HG03064 (cell line): ENCODE results near the gene PSMC3.

Source experiments
- ATAC-seq: cut with Tn5 transposase; IDR thresholded peaks from one replicate; pipeline ENCODE4 v1.9.1; 2021; ENCODE audit warnings: low read depth; ENCODE audit not compliant: unreplicated experiment

PSMC3 gene

DNA sequence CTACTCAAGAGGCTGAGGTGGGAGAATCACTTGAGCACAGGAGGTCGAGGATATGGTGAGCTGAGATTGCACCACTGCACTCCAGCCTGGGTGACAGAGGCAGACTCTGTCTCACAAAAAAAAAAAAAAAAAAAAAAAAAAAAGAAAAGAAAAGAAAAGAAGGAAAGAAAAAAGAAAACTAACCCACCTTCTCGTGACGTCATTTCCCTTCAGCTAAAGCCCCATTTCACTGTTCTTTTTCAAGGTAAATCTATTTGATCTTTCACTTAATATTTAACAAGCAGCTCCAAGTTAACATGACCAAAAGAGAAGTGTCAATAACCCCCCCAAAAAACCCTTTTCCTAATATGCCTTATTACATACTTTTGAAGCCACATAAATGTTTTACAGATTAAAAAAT, 17.6 kb upstream of the PSMC3 start:
- ATAC-seq: no peak

DNA sequence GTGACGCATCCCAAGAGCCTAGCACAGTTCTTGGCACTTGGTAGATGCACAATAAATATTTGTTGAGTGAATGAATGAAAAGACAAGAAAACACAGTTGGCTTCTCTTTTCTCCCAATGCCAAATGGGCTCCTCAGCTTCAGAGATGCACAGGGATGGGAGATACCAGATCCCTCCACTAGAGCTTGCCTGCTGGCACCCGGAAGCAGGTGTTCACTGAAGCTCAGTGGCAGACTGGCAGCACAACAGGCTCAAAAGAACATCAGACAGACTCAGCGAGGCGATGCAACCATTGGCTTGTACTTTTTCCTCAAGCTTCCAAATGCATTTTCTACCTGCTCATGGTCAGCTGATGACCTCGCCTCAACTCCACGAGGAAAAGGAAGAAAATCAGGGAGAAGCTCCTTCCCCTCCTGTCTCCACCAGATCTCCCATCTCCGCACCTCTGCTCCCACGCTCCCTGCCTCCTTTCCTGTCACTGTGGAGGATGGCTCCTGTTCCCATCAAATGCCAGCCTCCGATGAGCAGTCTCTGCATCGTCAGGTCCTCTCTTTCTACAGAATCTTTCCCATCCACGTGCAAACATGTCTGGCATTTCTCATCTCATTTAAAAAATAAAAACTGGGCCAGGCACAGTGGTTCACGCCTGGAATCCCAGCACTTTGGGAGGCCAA, 16.9 kb upstream of the PSMC3 start:
- no peak for ATAC-seq

DNA sequence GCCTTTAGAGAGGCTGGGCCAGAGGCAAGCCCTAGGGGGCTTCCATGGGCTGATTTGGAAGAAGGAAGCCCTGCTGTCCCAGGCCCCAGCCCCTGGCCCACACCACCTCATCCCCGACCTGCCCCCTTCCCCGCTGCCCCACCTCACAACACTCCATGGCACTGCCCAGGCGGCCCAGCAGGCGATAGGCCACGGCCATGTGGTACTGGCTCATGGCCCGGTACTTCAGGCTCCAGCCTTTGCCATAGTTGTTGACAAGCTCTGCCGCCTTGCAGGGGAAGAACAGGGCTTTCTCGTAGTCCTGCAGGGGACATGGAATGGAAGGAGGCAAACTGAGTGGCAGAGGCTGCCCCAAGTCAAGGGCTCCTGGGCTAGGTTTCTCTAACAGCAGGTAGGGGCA, 16.3 kb upstream of the PSMC3 start:
- ATAC-seq: no peak

DNA sequence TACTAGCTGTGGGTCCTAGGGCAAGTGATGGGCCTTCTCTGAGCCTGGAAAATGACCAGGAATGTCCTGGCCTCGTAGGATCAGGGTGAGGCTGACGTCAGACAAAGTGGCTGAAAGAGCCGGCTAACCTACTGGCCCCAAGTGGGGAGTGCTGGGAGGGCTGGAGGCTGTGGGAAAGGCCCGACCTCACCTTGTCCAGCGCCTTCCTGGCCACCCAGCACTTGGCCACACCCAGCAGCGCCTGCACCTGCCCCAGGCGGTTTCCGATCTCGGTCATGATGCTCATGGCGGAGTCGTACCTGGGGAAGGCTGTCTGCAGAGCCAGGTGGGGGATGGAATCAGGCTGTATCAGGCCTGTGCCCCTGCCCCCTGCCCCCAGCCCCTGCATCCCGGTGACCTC, 15.2 kb upstream of the PSMC3 start:
- ATAC-seq: no peak

DNA sequence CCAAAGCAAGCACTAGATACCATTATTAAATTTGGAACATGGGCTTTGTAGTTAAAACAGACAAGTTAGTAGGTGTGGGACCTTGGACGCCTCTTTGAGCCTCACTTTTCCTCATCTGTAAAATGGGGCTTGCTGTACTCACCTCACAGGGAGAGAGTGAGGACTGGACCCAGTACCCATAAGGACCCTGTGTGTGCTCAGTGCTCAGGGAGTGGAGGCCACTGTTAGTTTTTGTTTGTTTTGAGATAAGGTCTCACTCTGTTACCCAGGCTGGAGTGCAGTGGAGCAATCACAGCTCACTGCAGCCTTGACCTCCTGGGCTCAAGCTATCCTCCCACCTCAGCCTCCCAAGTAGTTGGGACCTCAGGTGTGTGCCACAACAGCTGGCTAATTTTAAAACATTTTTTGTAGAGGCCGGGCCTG, 13.8 kb upstream of the PSMC3 start:
- no peak for ATAC-seq

DNA sequence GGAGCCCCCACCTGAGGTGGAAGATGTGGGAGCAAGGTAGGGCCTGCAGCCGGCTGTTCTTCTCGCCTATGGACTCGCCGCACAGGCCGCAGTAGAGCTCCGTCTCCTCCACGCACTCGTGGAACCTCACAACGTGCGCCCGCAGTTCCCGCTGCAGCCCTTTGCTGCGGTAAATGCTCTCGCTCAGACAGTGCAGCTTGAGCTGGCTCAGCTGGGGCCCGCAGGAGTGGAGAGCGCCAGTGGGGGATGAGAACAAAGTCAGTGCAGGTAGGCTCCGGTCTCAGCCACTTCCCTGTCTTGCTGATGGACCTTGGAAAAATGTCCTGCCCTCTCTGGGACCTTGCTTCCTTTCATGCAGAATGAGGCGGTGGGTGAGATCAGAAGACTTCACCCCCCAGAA, 12.5 kb upstream of the PSMC3 start:
- no peak for ATAC-seq

DNA sequence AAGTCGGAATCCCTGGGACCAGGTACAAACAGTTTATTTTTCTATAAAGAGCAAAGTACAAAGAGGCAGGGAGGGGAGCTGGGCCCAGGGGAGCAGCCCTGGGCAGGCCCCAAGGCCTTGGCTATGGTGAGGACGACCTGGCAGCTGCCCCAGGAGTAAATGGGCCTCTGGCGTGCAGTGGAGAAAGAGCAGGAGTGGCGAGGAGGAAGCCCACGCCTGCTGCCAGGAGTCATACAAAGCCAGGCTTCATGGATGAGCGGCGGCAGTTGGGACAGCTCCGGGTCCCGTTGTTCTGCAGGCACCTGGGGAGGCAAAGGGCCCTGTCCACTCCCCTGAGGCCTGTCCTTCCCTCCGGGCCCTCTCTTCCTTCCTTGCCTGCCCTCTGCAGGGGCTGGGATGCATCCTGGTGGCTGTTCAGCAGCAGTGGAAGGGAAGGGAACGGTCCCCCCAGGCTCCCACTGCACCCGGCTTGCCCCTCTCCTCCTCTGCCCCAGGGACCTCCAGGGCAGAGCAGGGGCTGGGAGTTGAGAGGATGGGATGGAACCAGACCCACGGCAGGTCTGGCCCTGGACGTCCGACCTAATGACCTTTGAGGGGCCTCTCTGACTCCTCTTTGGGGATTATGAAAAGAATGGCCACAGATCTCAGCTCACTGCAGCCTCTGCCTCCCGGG, 11.6 kb upstream of the PSMC3 start:
- no peak for ATAC-seq

DNA sequence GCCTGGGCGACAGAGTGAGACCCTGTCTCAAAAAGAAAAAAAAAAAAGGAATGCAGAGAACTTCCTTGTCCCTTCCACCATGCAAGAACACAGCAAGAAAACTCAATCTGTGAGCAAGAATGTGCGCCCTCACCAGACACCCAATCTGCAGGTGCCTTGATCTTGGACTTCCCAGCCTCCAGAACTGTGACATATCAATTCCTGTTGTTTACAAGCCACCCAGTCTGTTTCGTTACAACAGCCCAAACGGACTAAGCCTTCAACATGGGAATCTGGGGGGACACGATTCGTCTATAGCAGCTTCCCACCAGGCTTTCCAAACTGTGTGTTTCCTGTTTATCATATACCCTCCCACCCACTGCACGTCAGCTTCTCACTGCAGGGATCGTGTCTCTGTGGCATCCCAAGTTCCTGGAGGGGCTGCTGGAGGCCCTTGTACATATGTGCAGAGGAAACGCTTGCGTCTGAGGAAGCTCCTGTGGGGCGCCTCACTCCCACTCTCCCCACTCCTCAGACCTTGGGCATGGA, 11.0 kb upstream of the PSMC3 start:
- ATAC-seq: no peak

DNA sequence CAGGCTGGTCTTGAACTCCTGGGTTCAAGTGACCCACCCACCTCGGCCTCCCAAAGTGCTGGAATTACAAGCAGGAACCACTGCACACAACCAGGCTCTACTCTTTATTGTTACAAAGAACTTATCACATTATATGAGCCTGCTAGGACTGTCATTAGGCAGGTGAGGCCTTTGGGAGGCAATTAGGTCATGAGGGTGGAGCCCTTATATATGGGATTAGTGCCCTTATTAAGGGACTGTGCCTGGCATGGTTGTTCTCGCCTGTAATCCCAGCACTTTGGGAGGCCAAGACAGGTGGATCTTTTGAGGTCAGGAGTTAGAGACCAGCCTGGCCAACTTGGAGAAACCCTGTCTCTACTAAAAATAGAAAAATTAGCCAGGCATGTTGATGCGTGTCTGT, 10.5 kb upstream of the PSMC3 start:
- no peak for ATAC-seq

DNA sequence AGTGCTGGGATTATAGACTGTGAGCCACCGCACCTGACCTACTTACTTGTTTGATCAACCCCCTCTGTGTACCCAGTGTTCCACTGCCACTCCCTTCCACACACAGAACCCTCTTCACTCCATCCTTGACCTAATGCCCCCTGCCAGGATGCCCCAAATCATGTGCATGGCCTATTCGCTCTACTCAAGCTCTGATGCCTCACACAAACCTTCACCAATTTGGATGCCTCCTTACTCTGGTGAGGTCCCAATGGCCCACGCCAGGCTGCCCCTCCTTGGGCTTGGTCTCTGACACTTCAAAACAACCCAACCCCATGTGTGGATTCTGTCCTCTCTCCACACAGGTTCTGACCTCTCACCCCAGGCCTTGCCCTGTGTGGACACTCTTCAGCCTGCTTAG, 9.4 kb upstream of the PSMC3 start:
- no peak for ATAC-seq

DNA sequence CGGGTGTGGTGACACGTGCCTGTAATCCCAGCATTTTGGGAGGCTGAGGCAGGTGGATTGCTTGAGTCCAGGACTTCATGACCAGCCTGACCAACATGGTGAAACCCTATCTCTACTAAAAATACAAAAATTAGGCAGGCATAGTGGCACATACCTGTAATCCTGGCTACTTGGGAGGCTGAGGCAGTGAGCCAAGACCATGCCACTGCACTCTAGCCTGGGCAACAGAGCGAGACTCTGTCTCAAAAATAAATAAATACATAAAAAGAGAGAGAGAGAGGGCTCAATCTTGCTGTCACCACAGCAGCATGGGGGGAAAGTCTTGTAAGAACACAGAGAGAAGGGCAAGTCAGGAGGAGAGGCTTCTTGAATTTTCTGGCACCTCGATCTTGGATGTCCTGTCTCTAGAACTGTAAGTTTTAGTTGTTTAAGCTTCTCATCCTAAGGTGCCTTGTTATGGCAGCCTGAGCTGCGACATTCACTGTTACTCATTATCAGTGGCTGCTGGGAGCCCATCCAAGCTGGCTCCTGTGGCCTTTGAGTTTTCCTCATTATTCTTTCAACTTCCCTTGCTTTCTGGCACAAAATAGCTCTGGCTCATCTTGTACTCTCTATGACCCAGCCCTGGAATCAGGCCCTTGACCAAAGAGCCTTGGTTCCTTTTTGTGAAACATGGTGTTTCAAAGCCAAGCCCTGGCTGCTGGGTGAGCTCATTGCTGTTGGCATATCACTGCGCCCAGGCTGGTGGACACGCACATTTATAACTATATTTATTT, 8.0 kb upstream of the PSMC3 start:
- no peak for ATAC-seq

DNA sequence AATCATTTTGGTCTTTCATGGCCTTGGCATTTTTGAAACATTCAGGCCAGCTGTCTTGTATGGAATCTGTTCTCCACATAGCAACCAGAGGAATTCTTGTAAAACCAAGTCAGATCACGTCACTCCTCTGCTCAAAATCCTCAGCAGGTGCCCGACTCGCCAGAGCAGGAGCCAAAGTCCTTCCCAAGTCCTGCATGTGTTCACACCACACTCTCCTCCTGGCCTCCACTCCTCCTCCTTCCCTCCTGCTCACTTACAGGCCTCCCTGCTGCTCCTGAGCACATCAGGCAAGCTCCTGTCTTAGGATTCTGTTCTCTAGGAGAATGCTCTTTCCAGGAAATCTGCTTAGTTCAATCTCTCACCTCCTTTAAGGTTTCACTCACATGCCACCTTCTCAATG, 6.9 kb upstream of the PSMC3 start:
- no peak for ATAC-seq

DNA sequence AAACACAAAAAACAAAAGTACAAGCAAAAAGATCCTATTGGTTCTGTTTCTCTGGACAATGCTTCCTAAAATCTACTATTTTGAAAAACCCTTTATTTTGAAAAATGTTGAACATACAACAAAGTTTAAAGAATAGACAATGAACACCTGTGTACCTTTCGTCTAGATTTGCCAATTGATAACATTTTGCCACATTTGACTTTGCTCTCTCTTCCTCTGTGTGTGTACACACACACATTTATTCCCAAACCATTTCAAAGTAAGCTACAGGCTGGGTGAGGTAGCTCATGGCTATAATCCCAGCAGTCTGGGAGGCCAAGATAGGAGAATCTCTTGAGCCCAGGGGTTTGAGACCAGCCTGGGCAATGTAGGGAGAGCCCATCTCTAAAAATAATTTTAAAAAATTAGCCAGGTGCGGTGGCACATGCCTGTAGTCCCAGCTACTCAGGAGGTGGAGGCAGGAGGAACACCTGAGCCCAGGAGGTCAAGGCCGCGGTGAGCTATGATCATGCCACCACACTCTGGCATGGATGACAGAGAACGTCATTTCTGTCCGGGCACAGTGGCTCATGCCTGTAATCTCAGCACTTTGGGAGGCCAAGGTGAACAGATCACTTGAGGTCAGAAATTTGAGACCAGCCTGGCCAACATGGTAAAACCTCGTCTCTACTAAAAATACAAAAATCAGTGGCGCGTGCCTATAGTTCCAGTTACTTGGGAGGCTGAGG, 5.3 kb upstream of the PSMC3 start:
- no peak for ATAC-seq

DNA sequence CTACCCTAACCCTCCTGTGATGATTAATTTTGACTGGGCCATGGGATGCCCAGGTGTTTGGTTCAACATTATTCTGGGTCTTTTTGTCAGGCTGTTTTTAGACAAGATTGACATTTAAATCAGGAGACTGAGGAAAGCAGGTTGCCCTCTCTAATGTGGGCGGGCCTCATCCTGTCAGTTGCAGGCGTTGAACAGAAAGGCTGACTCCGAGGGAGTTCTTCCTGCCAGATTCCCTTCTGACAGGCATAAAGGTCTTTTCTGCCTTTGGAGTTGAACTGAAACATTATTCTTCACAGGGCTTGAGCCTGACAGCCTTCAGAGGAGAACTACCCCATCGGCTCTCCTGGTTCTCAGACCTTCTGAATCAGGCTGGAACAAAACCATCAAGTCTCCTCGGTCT, 4.3 kb upstream of the PSMC3 start:
- no peak for ATAC-seq

DNA sequence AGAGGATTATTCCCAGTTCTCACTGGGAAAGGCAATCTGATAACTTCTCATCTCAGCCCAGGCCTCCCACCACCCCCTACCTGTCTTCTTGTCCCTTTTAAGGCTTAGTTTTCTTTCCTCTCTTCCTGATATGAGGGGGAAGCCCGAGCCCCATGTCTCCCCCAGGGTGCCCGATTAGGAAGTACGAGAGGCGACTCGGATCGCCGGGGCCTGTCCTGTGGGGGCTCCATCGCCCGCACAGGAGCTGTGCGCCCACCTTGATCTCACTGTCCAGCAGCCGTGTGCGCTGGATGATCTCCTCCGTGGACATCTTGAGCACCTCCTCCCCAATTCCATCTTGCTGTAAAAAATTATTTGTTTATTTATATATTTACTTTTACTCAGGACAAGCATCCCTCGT, 628 bp downstream of the PSMC3 start:
- no peak for ATAC-seq

DNA sequence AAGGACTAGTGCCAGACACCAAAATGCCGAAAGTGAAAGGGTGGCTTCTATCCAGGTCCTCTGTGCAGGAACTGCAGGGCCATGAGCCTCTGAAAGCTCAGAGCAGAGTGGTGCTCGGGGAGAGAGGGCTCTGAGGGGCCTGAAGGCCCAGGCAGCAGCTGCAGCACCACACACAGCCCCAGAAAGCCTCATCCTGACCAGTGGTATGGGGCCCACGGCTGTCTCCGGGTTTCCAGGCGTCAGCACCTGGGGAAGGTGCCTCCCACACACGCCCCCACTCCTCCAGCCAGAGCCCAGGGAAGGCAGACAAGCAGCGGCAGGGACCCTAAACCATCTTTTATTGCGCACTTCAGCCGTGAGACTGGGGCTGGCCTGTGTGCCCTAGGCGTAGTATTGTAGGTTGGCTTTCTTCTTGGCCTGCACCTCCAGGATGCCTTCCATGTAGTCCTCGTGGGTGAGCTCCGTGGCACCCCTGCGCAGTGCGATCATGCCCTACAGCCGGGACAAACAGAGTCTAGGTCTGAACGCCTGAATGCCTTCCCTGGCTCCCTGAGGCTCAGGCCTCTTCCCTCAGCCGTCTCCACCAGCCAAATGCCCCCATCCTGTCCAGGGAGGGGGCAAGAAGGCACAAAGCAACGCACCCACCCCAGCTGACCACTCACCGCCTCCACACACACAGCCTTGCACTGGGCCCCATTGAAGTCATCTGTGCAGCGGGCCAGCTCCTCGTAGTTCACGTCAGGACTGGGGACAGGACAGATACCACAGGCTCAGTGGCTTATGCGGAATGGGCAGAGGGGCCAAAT, 7.6 kb downstream of the PSMC3 start:
- no peak for ATAC-seq

DNA sequence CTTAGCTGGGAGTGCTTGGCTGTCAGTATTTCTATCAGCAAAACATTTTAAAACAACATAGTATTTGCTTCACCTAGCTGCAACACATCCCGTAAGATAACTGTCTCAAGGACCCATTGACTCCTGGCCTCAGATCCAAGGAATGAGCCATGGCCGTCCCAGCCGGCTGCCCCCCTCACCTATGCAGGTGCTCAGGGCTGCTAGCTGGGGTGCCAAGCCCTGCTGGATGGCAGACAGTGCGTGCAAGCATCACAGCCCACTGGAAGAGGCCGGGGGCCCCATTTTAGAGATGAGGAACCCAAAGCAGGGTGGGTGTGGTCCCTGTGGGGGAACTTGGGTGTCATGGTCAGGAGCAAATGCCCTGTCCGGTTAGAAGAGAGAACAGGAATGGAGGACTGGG, 8.5 kb downstream of the PSMC3 start:
- ATAC-seq: no peak

DNA sequence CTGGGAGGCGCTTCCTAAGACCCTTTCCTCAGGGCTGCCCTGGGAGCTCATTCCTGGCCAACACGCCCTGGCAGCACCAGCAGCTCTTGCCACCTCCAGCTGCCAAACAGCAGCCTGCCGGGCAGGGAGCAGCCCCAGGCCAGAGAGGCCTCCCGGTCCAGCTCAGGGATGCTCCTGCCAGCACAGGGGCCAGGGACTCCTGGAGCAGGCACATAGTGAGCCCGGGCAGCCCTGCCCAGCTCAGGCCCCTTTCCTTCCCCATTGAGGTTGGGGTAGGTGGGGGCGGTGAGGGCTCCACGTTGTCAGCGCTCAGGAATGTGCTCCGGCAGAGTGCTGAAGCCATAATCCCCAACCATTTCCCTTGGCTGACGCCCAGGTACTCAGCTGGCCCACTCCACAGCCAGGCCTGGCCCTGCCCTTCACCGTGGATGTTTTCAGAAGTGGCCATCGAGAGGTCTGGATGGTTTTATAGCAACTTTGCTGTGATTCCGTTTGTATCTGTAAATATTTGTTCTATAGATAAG, 10.2 kb downstream of the PSMC3 start:
- ATAC-seq: no peak

DNA sequence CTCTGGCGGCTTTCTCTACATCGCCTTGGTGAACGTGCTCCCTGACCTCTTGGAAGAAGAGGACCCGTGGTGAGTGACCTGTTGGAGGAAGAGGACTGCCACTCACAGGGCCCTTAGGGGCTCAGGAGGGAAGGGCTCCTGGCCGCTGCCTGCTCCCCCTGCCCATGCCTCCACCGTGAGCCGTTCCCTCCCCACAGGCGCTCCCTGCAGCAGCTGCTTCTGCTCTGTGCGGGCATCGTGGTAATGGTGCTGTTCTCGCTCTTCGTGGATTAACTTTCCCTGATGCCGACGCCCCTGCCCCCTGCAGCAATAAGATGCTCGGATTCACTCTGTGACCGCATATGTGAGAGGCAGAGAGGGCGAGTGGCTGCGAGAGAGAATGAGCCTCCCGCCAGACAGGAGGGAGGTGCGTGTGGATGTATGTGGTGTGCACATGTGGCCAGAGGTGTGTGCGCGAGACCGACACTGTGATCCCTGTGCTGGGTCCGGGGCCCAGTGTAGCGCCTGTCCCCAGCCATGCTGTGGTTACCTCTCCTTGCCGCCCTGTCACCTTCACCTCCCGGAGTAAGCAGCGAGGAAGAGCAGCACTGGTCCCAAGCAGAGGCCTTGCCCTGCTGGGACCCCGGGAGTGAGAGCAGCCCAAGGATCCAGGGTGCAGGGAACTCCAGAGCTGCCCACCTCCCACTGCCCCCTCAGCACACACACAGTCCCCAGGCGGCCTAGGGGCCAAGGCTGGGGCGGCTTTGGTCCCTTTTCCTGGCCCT, 11.0 kb downstream of the PSMC3 start:
- ATAC-seq: no peak
